B cell (primary cell): ENCODE results near the gene SMURF2. TPM values are rescaled to one million over a fixed set of nuclear protein-coding genes. Genes with fewer than 3 reads are reported as not detected.

Experiments used
- ATAC-seq: fragments of 200-7000 bp; cut with Tn5 transposase; one replicate; pipeline ENCODE4 v1.10.0; 2021; ENCODE audit warnings: low read depth, mild to moderate bottlenecking, moderate number of reproducible peaks, moderate library complexity
- CTCF ChIA-PET: fragments of 350-600 bp; sonication (Branson Sonifier 250); formaldehyde crosslinking; loops from one replicate; lab custom pipeline; 2021; ENCODE audit warnings: antibody characterized with exemption, inconsistent platforms; lab: Charles Lee
- POLR2A ChIA-PET: fragments of 350-600 bp; sonication (Branson Sonifier 250); formaldehyde crosslinking; loops from one replicate; lab custom pipeline; 2021; ENCODE audit warnings: antibody characterized with exemption; lab: Charles Lee
- DNase-seq: peaks from one replicate; pipeline ENCODE4 v3.0.0; 2013
- H2AFZ ChIP-seq: 2 replicates; pipeline ENCODE4 v1.6.1; 2012; ENCODE audit warnings: mild to moderate bottlenecking, low read depth, low read length; ENCODE audit not compliant: insufficient read depth, poor library complexity, severe bottlenecking
- H3K27ac ChIP-seq, 2 donors: 1 replicate in 1 of 2; 2 replicates in 1 of 2; pipeline ENCODE4 v1.5.1; 2012 to 2013; ENCODE audit warnings: low read length in 2 of 2, mild to moderate bottlenecking in 2 of 2, moderate library complexity in 1 of 2
- H3K27me3 ChIP-seq, 4 experiments: fragments of 200-600 bp in 1 of 4; sonication (generic) in 1 of 4; replicated peaks in 1 of 4; 1 replicate in 2 of 4; 2 replicates in 2 of 4; pipeline versions ENCODE4 v1.6.1 to v1.7.0; 2013 to 2016; ENCODE audit warnings: low read length in 3 of 4, mild to moderate bottlenecking in 2 of 4, mixed read lengths in 1 of 4, moderate library complexity in 1 of 4; ENCODE audit not compliant: insufficient read depth in 4 of 4, control insufficient read depth in 3 of 4; ENCODE audit errors: control extremely low read depth in 1 of 4
- H3K36me3 ChIP-seq, 2 experiments: replicated peaks in 1 of 2; 1 replicate in 1 of 2; 2 replicates in 1 of 2; pipeline versions ENCODE4 v1.6.1 to v1.7.1; 2013; ENCODE audit warnings: low read length in 1 of 2; ENCODE audit not compliant: insufficient read depth in 2 of 2, control insufficient read depth in 1 of 2; ENCODE audit errors: control extremely low read depth in 1 of 2, extremely low read depth in 1 of 2
- H3K4me1 ChIP-seq, 2 donors: fragments of 200-600 bp in 1 of 2; sonication (generic) in 1 of 2; 1 replicate in 1 of 2; 2 replicates in 1 of 2; pipeline versions ENCODE4 v1.5.1 to v1.6.1; 2013 to 2017; ENCODE audit warnings: low read length in 2 of 2; ENCODE audit not compliant: control insufficient read depth in 2 of 2, insufficient read depth in 2 of 2
- H3K4me2 ChIP-seq: replicated peaks from 2 replicates; pipeline ENCODE3; 2012; ENCODE audit warnings: mild to moderate bottlenecking, low read depth, low read length; ENCODE audit not compliant: poor library complexity, severe bottlenecking
- H3K4me3 ChIP-seq, 5 experiments: fragments of 200-600 bp in 1 of 5; sonication (generic) in 1 of 5; 1 replicate in 3 of 5; 2 replicates in 2 of 5; pipeline versions ENCODE4 v1.5.1 to v1.7.0; 2011 to 2016; ENCODE audit warnings: low read length in 4 of 5, mild to moderate bottlenecking in 4 of 5, low read depth in 2 of 5, control low read depth in 1 of 5, moderate library complexity in 1 of 5; ENCODE audit not compliant: insufficient read depth in 1 of 5; ENCODE audit errors: control extremely low read depth in 1 of 5, extremely low read depth in 1 of 5
- H3K79me2 ChIP-seq: fragments of 200-600 bp; sonication (generic); one replicate; pipeline ENCODE4 v1.6.0; 2016; ENCODE audit warnings: low read length; ENCODE audit not compliant: control insufficient read depth, insufficient read depth
- H3K9ac ChIP-seq: fragments of 200-600 bp; sonication (generic); 2 replicates; pipeline ENCODE4 v1.6.1; 2017; ENCODE audit warnings: mild to moderate bottlenecking, low read length, moderate library complexity
- H3K9me3 ChIP-seq, 3 donors: one replicate each; pipeline versions ENCODE4 v1.6.1 to v1.7.1; 2013; ENCODE audit warnings: low read length in 2 of 3; ENCODE audit not compliant: control insufficient read depth in 2 of 3, insufficient read depth in 1 of 3; ENCODE audit errors: control extremely low read depth in 1 of 3
- H4K20me1 ChIP-seq: 2 replicates; pipeline ENCODE4 v1.6.0; 2012; ENCODE audit warnings: mild to moderate bottlenecking, low read length; ENCODE audit not compliant: insufficient read depth, control insufficient read depth, poor library complexity, severe bottlenecking
- H3K27ac Mint-ChIP-seq: one replicate; pipeline ENCODE4 v1.8.0; 2021; ENCODE audit warnings: mixed read lengths
- H3K27me3 Mint-ChIP-seq: one replicate; pipeline ENCODE4 v1.8.0; 2021; ENCODE audit warnings: mixed read lengths
- H3K4me1 Mint-ChIP-seq: one replicate; pipeline ENCODE4 v1.8.0; 2021; ENCODE audit warnings: mixed read lengths
- H3K4me3 Mint-ChIP-seq: one replicate; pipeline ENCODE4 v1.8.0; 2021; ENCODE audit warnings: mixed read lengths
- H3K9me3 Mint-ChIP-seq: one replicate; pipeline ENCODE4 v1.8.0; 2022; ENCODE audit warnings: mixed read lengths; ENCODE audit not compliant: insufficient read depth
- CTCF ChIP-seq: fragments of 200-600 bp; IDR thresholded peaks from one replicate; pipeline ENCODE4 v1.8.0; 2022; ENCODE audit warnings: antibody characterized with exemption, mild to moderate bottlenecking
- EZH2 ChIP-seq: IDR thresholded peaks from 2 replicates; pipeline ENCODE4 v1.6.1; 2012; ENCODE audit warnings: borderline replicate concordance, low read depth, mild to moderate bottlenecking, moderate library complexity, low read length; ENCODE audit not compliant: insufficient read depth, poor library complexity, severe bottlenecking
- WGBS: methylation state at CpG from one replicate; pipeline ENCODE4 v1.1.5; 2013; ENCODE audit warnings: missing lambda C conversion rate; ENCODE audit not compliant: insufficient coverage; 5-methylcytosine and 5-hydroxymethylcytosine counted together
- intact Hi-C: fragments of 100-400 bp; cut with micrococcal nuclease; formaldehyde crosslinking; loops from one replicate; pipeline ENCODE4 v1.10.0; 2022
- polyA plus RNA-seq: library from polyadenylated mRNA; depleted of rRNA; stranded (reverse); fragments of >200 nt; gene quantifications from 2 replicates; pipeline ENCODE4 v1.2.3, GENCODE V29; 2012
- total RNA-seq, 2 donors: library from RNA; stranded (reverse); fragments of 120-200 nt in 1 of 2; gene quantifications; 1 replicate in 1 of 2; 2 replicates in 1 of 2; pipeline versions ENCODE4 v1.2.3 to v1.2.4, GENCODE V29; 2013 to 2022

SMURF2 gene
- total and polyA plus RNA-seq, 2 donors (not counting 1 experiment from before 2014, with no cell fraction given), result 9.2 to 32.8 TPM

DNA sequence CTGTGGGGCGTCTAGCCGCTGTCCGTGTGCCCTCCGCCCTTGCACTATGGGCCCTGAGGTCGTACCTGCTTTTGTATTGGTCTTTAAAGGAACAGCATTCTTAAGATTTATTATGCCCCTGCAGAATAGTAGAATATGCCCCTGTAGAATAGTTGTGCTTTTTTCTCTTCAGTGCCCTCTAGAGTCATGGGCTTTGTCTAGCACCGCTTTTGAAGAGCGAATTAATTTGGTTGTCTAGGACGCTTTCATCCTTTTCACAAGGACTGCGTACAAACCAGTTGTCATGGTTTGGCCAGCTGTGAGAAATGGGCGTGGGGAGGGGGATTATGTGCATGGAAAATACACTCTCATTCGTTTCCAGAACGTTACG, 154.7 kb downstream of the SMURF2 start:
- Histone ChIP-seq H2AFZ (peak overlapping the region; percentile 78), H3K27ac (peak overlapping the region; percentile 99 to 100), H3K9ac (peak overlapping the region; percentile 100), H3K36me3 (peaks cover 5 to 57% of the 10 kb centered on the region in 2 experiments), H3K27me3 (no peaks in the 10 kb centered on the region), H3K79me2 (peaks cover 68% of the 10 kb centered on the region), H3K9me3 (no peaks in the 10 kb centered on the region), H4K20me1 (peaks cover 54% of the 10 kb centered on the region), H3K4me3 (peak overlapping the region; percentile 96 to 100 (median 99)), H3K4me1 (peaks cover 31 to 32% of the 10 kb centered on the region in 2 donors), H3K4me2 (peak overlapping the region; percentile 83)
- intact Hi-C loops, result loop anchor here (1.0 to 5.0 kb wide), 9 partner anchors 15 to 955 kb away; partner anchors contain the start of genes DCAF7, FTSJ3, LIMD2 and PSMC5
- DNase-seq (peak; percentile 79), ATAC-seq (peak; percentile 18)
- no peaks in the 10 kb centered on the region for H3K9me3 Mint-ChIP-seq
- H3K4me1 Mint-ChIP-seq, result peaks cover 42% of the 10 kb centered on the region
- TF ChIP-seq EZH2, result no peak
- TF ChIP-seq CTCF, result peak; percentile 72
- ChIA-PET CTCF (interaction anchor here (0.6 to 5.5 kb wide), 14 partner anchors 8 to 487 kb away, joined by 3 to 125 read pairs (median 3); partner anchors contain the start of genes ICAM2 and POLG2), POLR2A (interaction anchor here (0.6 to 3.7 kb wide), 12 partner anchors 11 to 885 kb away, joined by 3 to 97 read pairs (median 5); partner anchors contain the start of genes CCDC47, DDX42, MAP3K3 and MILR1)
- no peaks in the 10 kb centered on the region for H3K27me3 Mint-ChIP-seq
- peak overlapping the region; percentile 99 for H3K27ac Mint-ChIP-seq
- H3K4me3 Mint-ChIP-seq, result peak overlapping the region; percentile 97
- 0% methylated on average over 9 of the region's 13 CpGs for WGBS
